GM11168 (cell line): ENCODE results near the gene UFSP2.

ENCODE experiments used
- in situ Hi-C: fragments of 300-500 bp; cut with MboI; formaldehyde crosslinking; loops from one replicate; pipeline ENCODE4 v1.12.0; 2022; ENCODE audit warnings: low sequenced_read_pairs; ENCODE audit not compliant: unreplicated experiment

The UFSP2 gene

GRCh38 chr4:185425647-185426352 is at the start of gene UFSP2:
UFSP2 (minus strand) TSS chr4:185425964; CDS start chr4:185425868, 96 bp downstream.
- in situ Hi-C loops: no loop called here

- in situ Hi-C loops: no loop called here
Measured at GRCh38 chr4:185473247-185473646, 47.5 kb upstream of the UFSP2 start.

GRCh38 chr4:185472103-185472542 is 46.4 kb upstream of the UFSP2 start:
- in situ Hi-C loops: no loop called here

GRCh38 chr4:185471235-185472102 is 45.7 kb upstream of the UFSP2 start, which contains the start of gene CCDC110:
CCDC110 (minus strand) TSS chr4:185471733; CDS start chr4:185471683, 50 bp downstream.
- in situ Hi-C loops: no loop called here

- in situ Hi-C loops: no loop called here
Measured at GRCh38 chr4:185470501-185471195, 44.9 kb upstream of the UFSP2 start.

GRCh38 chr4:185469580-185470154 is 43.9 kb upstream of the UFSP2 start:
- in situ Hi-C loops: loop anchor here (5.0 kb wide), 1 partner anchor 133 kb away; no protein-coding TSS in a partner anchor

GRCh38 chr4:185468999-185469398 is 43.2 kb upstream of the UFSP2 start:
- in situ Hi-C loops: loop anchor here (5.0 kb wide), 1 partner anchor 133 kb away; no protein-coding TSS in a partner anchor

- in situ Hi-C loops: loop anchor here (5.0 kb wide), 1 partner anchor 134 kb away; no protein-coding TSS in a partner anchor
Measured at GRCh38 chr4:185467991-185468390, 42.2 kb upstream of the UFSP2 start.

GRCh38 chr4:185467101-185467500 is 41.3 kb upstream of the UFSP2 start:
- in situ Hi-C loops: loop anchor here (5.0 kb wide), 1 partner anchor 135 kb away; no protein-coding TSS in a partner anchor

- in situ Hi-C loops: loop anchor here (5.0 kb wide), 1 partner anchor 137 kb away; no protein-coding TSS in a partner anchor
Measured at GRCh38 chr4:185465707-185466106, 39.9 kb upstream of the UFSP2 start.

GRCh38 chr4:185464887-185465286 is 39.1 kb upstream of the UFSP2 start:
- in situ Hi-C loops: loop anchor here (5.0 kb wide), 1 partner anchor 137 kb away; no protein-coding TSS in a partner anchor

- in situ Hi-C loops: no loop called here
Measured at GRCh38 chr4:185464183-185464582, 38.4 kb upstream of the UFSP2 start.

GRCh38 chr4:185463541-185463940 is 37.8 kb upstream of the UFSP2 start:
- in situ Hi-C loops: no loop called here

- in situ Hi-C loops: no loop called here
Measured at GRCh38 chr4:185461565-185461964, 35.8 kb upstream of the UFSP2 start.

- in situ Hi-C loops: no loop called here
Measured at GRCh38 chr4:185457136-185457535, 31.4 kb upstream of the UFSP2 start.

GRCh38 chr4:185456131-185456530 is 30.4 kb upstream of the UFSP2 start:
- in situ Hi-C loops: no loop called here

- in situ Hi-C loops: no loop called here
Measured at GRCh38 chr4:185445209-185445608, 19.4 kb upstream of the UFSP2 start.

- in situ Hi-C loops: no loop called here
Measured at GRCh38 chr4:185441479-185441878, 15.7 kb upstream of the UFSP2 start.

GRCh38 chr4:185437809-185438208 is 12.0 kb upstream of the UFSP2 start:
- in situ Hi-C loops: no loop called here

GRCh38 chr4:185435466-185435865 is 9.7 kb upstream of the UFSP2 start:
- in situ Hi-C loops: no loop called here
